GM23338 (cell line): Measurements from ENCODE around the gene RENBP. TPM values are rescaled to one million over a fixed set of nuclear protein-coding genes. Genes with fewer than 3 reads are reported as not detected.

Experiments
- ATAC-seq: fragments of 200-7000 bp; cut with Tn5 transposase; 3 replicates; pipeline ENCODE4 v1.9.1; 2020
- DNase-seq: peaks from one replicate; pipeline ENCODE4 v3.0.0-alpha.2; 2015; ENCODE audit warnings: low spot score
- H2AFZ ChIP-seq: fragments of 200-600 bp; sonication (generic); 2 replicates; pipeline ENCODE4 v1.8.0; 2016; ENCODE audit warnings: antibody characterized with exemption, mild to moderate bottlenecking, moderate library complexity
- H3F3A ChIP-seq: fragments of 200-600 bp; sonication (generic); replicated peaks from 2 replicates; pipeline ENCODE4 v1.8.0; 2017; ENCODE audit warnings: antibody characterized with exemption, mixed run types, low read depth
- H3K27ac ChIP-seq: fragments of 200-600 bp; sonication (generic); 2 replicates; pipeline ENCODE4 v1.6.1; 2016; ENCODE audit warnings: low read depth
- H3K27me3 ChIP-seq: fragments of 200-600 bp; sonication (generic); 2 replicates; pipeline ENCODE4 v1.8.0; 2016; ENCODE audit warnings: mild to moderate bottlenecking, mixed run types, moderate library complexity; ENCODE audit not compliant: insufficient read depth
- H3K36me3 ChIP-seq: fragments of 200-600 bp; sonication (generic); 2 replicates; pipeline ENCODE4 v1.8.0; 2016; ENCODE audit warnings: mild to moderate bottlenecking; ENCODE audit not compliant: insufficient read depth
- H3K4me1 ChIP-seq: fragments of 200-600 bp; sonication (generic); 2 replicates; pipeline ENCODE4 v1.8.0; 2016; ENCODE audit warnings: mild to moderate bottlenecking, moderate library complexity; ENCODE audit not compliant: insufficient read depth
- H3K4me2 ChIP-seq: fragments of 200-600 bp; sonication (generic); 2 replicates; pipeline ENCODE4 v1.7.1; 2017; ENCODE audit warnings: mixed run types
- H3K4me3 ChIP-seq: fragments of 200-600 bp; sonication (generic); 2 replicates; pipeline ENCODE4 v1.6.1; 2016; ENCODE audit warnings: mixed run types
- H3K79me2 ChIP-seq: fragments of 200-600 bp; sonication (generic); replicated peaks from 2 replicates; pipeline ENCODE4 v1.8.0; 2017; ENCODE audit warnings: mild to moderate bottlenecking; ENCODE audit not compliant: insufficient read depth
- H3K9me2 ChIP-seq: fragments of 200-600 bp; sonication (generic); 2 replicates; pipeline ENCODE4 v1.8.0; 2017; ENCODE audit not compliant: insufficient read depth
- H4K20me1 ChIP-seq: fragments of 200-600 bp; sonication (generic); replicated peaks from 2 replicates; pipeline ENCODE4 v1.8.0; 2017; ENCODE audit warnings: mild to moderate bottlenecking; ENCODE audit not compliant: insufficient read depth
- H3K27ac Mint-ChIP-seq: 2 replicates; pipeline ENCODE4 v1.8.0; 2020; ENCODE audit warnings: inconsistent platforms, mild to moderate bottlenecking, moderate library complexity, mixed read lengths
- H3K27me3 Mint-ChIP-seq: 3 replicates; pipeline ENCODE4 v1.8.0; 2022; ENCODE audit warnings: low read depth, mild to moderate bottlenecking, moderate library complexity, mixed read lengths, inconsistent platforms; ENCODE audit not compliant: insufficient read depth, poor library complexity
- H3K36me3 Mint-ChIP-seq: 3 replicates; pipeline ENCODE4 v1.8.0; 2021; ENCODE audit warnings: low read depth, mild to moderate bottlenecking, inconsistent platforms, moderate library complexity, mixed read lengths
- H3K4me1 Mint-ChIP-seq: 3 replicates; pipeline ENCODE4 v1.8.0; 2020; ENCODE audit warnings: mild to moderate bottlenecking, inconsistent platforms, mixed read lengths
- H3K4me3 Mint-ChIP-seq: 3 replicates; pipeline ENCODE4 v1.8.0; 2021; ENCODE audit warnings: moderate library complexity, mild to moderate bottlenecking, inconsistent platforms, mixed read lengths
- H3K9me3 Mint-ChIP-seq: 3 replicates; pipeline ENCODE4 v1.8.0; 2020; ENCODE audit warnings: moderate library complexity, mild to moderate bottlenecking, inconsistent platforms, mixed read lengths
- CREB1 ChIP-seq: fragments of 250-450 bp; sonication (Bioruptor Pico); IDR thresholded peaks from 2 replicates; pipeline ENCODE4 v1.5.0; 2020; ENCODE audit warnings: low read depth, mild to moderate bottlenecking, moderate library complexity
- CTCF ChIP-seq, 2 experiments: fragments of 200-600 bp in 1 of 2; sonication (generic) in 1 of 2; conservative IDR thresholded peaks; 2 replicates each; pipeline versions ENCODE4 v1.5.1 to v1.6.1; 2016 to 2017; ENCODE audit warnings: antibody characterized with exemption in 2 of 2, low read depth in 2 of 2, mild to moderate bottlenecking in 2 of 2, moderate library complexity in 1 of 2
- ETS1 ChIP-seq: IDR thresholded peaks from 2 replicates; pipeline ENCODE4 v1.6.1; 2016; ENCODE audit warnings: antibody characterized with exemption
- EZH2 ChIP-seq: fragments of 200-600 bp; sonication (generic); IDR thresholded peaks from one replicate; pipeline ENCODE4 v1.8.0; 2017; ENCODE audit warnings: antibody characterized with exemption, mild to moderate bottlenecking, low read depth; ENCODE audit not compliant: unreplicated experiment
- EZH2phosphoT487 ChIP-seq: fragments of 200-600 bp; sonication (generic); IDR thresholded peaks from one replicate; pipeline ENCODE4 v1.8.1; 2018; ENCODE audit warnings: antibody characterized with exemption; ENCODE audit not compliant: unreplicated experiment
- JUNB ChIP-seq: IDR thresholded peaks from one replicate; pipeline ENCODE4 v1.6.1; 2016; ENCODE audit warnings: antibody characterized with exemption; ENCODE audit not compliant: unreplicated experiment
- NANOG ChIP-seq: IDR thresholded peaks from 2 replicates; pipeline ENCODE4 v1.6.1; 2016; ENCODE audit warnings: antibody characterized with exemption, borderline replicate concordance
- POLR2AphosphoS5 ChIP-seq: IDR thresholded peaks from 2 replicates; pipeline ENCODE4 v1.6.1; 2016; ENCODE audit warnings: antibody characterized with exemption, low read depth
- STAT1 ChIP-seq: IDR thresholded peaks from one replicate; pipeline ENCODE4 v1.6.1; 2016; ENCODE audit warnings: antibody characterized with exemption; ENCODE audit not compliant: unreplicated experiment
- ZNF114 ChIP-seq: fragments of 250-450 bp; sonication (Bioruptor Pico); IDR thresholded peaks from 2 replicates; pipeline ENCODE4 v1.5.0; 2020; ENCODE audit warnings: mild to moderate bottlenecking, moderate library complexity
- ZNF331 ChIP-seq: fragments of 250-450 bp; sonication (Bioruptor Pico); IDR thresholded peaks from 2 replicates; pipeline ENCODE4 v1.5.0; 2020; ENCODE audit warnings: low read depth, mild to moderate bottlenecking, moderate library complexity
- ZNF462 ChIP-seq: fragments of 250-450 bp; sonication (Bioruptor Pico); IDR thresholded peaks from 2 replicates; pipeline ENCODE4 v1.5.0; 2020; ENCODE audit warnings: mild to moderate bottlenecking, moderate library complexity
- polyA plus RNA-seq: library from polyadenylated mRNA; unstranded; fragments of >200 nt; fragmentation: Nextera tagmentation; extraction: Ambion mirVana; gene quantifications from 2 replicates; pipeline ENCODE4 v1.2.1, GENCODE V29; 2016
- total RNA-seq: library from RNA; depleted of rRNA; stranded (reverse); fragments of >200 nt; shearing (Covaris generic); gene quantifications from 2 replicates; pipeline ENCODE4 v1.2.3, GENCODE V29; 2014
- TF ChIP-seq, protein P1 (sequence below): IDR thresholded peaks from one replicate; pipeline ENCODE4 v1.6.1; 2018; ENCODE audit warnings: antibody characterized with exemption; ENCODE audit not compliant: unreplicated experiment

The RENBP gene
- total and polyA plus RNA-seq, 2 experiments from 2014 or later: 2.0 to 10.3 TPM

GRCh38 chrX:153931748-153932147 lies 12.7 kb downstream of the RENBP start:
- TF ChIP-seq, protein P1, sequence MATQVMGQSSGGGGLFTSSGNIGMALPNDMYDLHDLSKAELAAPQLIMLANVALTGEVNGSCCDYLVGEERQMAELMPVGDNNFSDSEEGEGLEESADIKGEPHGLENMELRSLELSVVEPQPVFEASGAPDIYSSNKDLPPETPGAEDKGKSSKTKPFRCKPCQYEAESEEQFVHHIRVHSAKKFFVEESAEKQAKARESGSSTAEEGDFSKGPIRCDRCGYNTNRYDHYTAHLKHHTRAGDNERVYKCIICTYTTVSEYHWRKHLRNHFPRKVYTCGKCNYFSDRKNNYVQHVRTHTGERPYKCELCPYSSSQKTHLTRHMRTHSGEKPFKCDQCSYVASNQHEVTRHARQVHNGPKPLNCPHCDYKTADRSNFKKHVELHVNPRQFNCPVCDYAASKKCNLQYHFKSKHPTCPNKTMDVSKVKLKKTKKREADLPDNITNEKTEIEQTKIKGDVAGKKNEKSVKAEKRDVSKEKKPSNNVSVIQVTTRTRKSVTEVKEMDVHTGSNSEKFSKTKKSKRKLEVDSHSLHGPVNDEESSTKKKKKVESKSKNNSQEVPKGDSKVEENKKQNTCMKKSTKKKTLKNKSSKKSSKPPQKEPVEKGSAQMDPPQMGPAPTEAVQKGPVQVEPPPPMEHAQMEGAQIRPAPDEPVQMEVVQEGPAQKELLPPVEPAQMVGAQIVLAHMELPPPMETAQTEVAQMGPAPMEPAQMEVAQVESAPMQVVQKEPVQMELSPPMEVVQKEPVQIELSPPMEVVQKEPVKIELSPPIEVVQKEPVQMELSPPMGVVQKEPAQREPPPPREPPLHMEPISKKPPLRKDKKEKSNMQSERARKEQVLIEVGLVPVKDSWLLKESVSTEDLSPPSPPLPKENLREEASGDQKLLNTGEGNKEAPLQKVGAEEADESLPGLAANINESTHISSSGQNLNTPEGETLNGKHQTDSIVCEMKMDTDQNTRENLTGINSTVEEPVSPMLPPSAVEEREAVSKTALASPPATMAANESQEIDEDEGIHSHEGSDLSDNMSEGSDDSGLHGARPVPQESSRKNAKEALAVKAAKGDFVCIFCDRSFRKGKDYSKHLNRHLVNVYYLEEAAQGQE: no peak
- TF ChIP-seq STAT1 (no peak), CREB1 (CRISPR knock-in tag) (no peak), ZNF462 (CRISPR knock-in tag) (no peak), ZNF331 (CRISPR knock-in tag) (no peak), NANOG (no peak), EZH2phosphoT487 (no peak), ZNF114 (no peak), CTCF (conservative IDR thresholded peaks at IDR 0.05; ENCODE audit: low read depth in 2 of 2) (no peak), ETS1 (no peak), POLR2AphosphoS5 (no peak), JUNB (no peak), EZH2 (no peak)
- H3K36me3 Mint-ChIP-seq: peaks cover 27% of the 10 kb centered on the region
- H3K27me3 Mint-ChIP-seq: peaks cover 11% of the 10 kb centered on the region
- no peak overlapping the region for H3K4me3 Mint-ChIP-seq
- DNase-seq (no peak), ATAC-seq (no peak)
- Histone ChIP-seq H3K4me2 (no peak overlapping the region), H3K9me2 (no peaks in the 10 kb centered on the region), H3K79me2 (peaks cover 12% of the 10 kb centered on the region), H3K4me3 (no peak overlapping the region), H3K4me1 (peaks cover 3% of the 10 kb centered on the region; the same call in 1 of the 2 replicates), H2AFZ (no peak overlapping the region), H3K27me3 (no peaks in the 10 kb centered on the region), H4K20me1 (no peaks in the 10 kb centered on the region; the same call in 1 of the 2 replicates), H3K36me3 (no peaks in the 10 kb centered on the region), H3K27ac (no peak overlapping the region), H3F3A (0 out of 2 replicates have a peak, but pooled peaks cover 5% of the 10 kb centered on the region)
- no peak overlapping the region for H3K27ac Mint-ChIP-seq
- H3K9me3 Mint-ChIP-seq: no peaks in the 10 kb centered on the region; the same call in 2 of the 3 replicates
- H3K4me1 Mint-ChIP-seq: peaks cover 13% of the 10 kb centered on the region
